Measurements from ENCODE around the gene PHEX. TPM values are rescaled to one million over a fixed set of nuclear protein-coding genes. Genes with fewer than 3 reads are reported as not detected.

The PHEX gene
- total RNA-seq (2014; rRNA removed; shearing (Covaris generic)) (0.21 TPM in 1 of 2 replicates, not detected in the other), polyA plus RNA-seq (2016; fragmentation: Nextera tagmentation; extraction: Ambion mirVana) (0.05 and 0.07 TPM in 2 replicates)
- long read RNA-seq, result 0 reads

GRCh38 chrX:22032084-22032483 lies at the start of gene PHEX:
TSS of gene PHEX (plus strand) at chrX:22032325. CDS start at chrX:22033006, 681 bp downstream.
- H3K4me2 ChIP-seq, result no peak within 1 kb of the TSS
- H3K27ac ChIP-seq (ENCODE audit: low read depth), result no peak within 1 kb of the TSS
- H3K36me3 ChIP-seq (ENCODE audit: insufficient read depth), result no peaks in the 10 kb centered on the region
- H3K4me3 ChIP-seq, result no peak within 1 kb of the TSS
- Mint-ChIP-seq H3K4me1 (peaks cover 14% of the 10 kb centered on the region; the same call in 2 of the 3 replicates), H3K4me3 (no peak within 1 kb of the TSS), H3K36me3 (ENCODE audit: low read depth) (no peaks in the 10 kb centered on the region), H3K9me3 (no peaks in the 10 kb centered on the region), H3K27ac (no peak within 1 kb of the TSS), H3K27me3 (ENCODE audit: insufficient read depth, low read depth, poor library complexity) (no peaks in the 10 kb centered on the region)
- no peak for TF ChIP-seq NANOG (IDR thresholded peaks at IDR 0.05; ENCODE audit: borderline replicate concordance)
- no peak for TF ChIP-seq ZNF114 (CRISPR knock-in tag; IDR thresholded peaks at IDR 0.05)
- TF ChIP-seq EZH2phosphoT487 (IDR thresholded peaks at IDR 0.05; ENCODE audit: unreplicated experiment), result no peak
- no peak for TF ChIP-seq ETS1 (IDR thresholded peaks at IDR 0.05)
- no peak for TF ChIP-seq REST (IDR thresholded peaks at IDR 0.05; ENCODE audit: unreplicated experiment)
- no peak for TF ChIP-seq JUNB (IDR thresholded peaks at IDR 0.05; ENCODE audit: unreplicated experiment)
- no peak for TF ChIP-seq ZNF331 (CRISPR knock-in tag; IDR thresholded peaks at IDR 0.05; ENCODE audit: low read depth)
- TF ChIP-seq STAT1 (IDR thresholded peaks at IDR 0.05; ENCODE audit: unreplicated experiment), result no peak
- no peak for TF ChIP-seq CREB1 (CRISPR knock-in tag; IDR thresholded peaks at IDR 0.05; ENCODE audit: low read depth)
- no peak for TF ChIP-seq EZH2 (IDR thresholded peaks at IDR 0.05; ENCODE audit: low read depth, unreplicated experiment)
- TF ChIP-seq POLR2AphosphoS5 (IDR thresholded peaks at IDR 0.05; ENCODE audit: low read depth), result no peak
- no peak for TF ChIP-seq CTCF (conservative IDR thresholded peaks at IDR 0.05; ENCODE audit: low read depth in 2 of 2)
- no peak for TF ChIP-seq ZNF462 (CRISPR knock-in tag; IDR thresholded peaks at IDR 0.05)
- H3F3A ChIP-seq (replicated peaks; ENCODE audit: low read depth), result no peaks in the 10 kb centered on the region
- H3K27me3 ChIP-seq (ENCODE audit: insufficient read depth), result no peaks in the 10 kb centered on the region
- DNase-seq (ENCODE audit: low spot score) (no peak), ATAC-seq (no peak)
- H3K4me1 ChIP-seq (ENCODE audit: insufficient read depth), result peaks cover 8% of the 10 kb centered on the region
- no peaks in the 10 kb centered on the region for H3K79me2 ChIP-seq (replicated peaks; ENCODE audit: insufficient read depth)
- no peaks in the 10 kb centered on the region for H4K20me1 ChIP-seq (replicated peaks; ENCODE audit: insufficient read depth)
- H3K9me2 ChIP-seq (ENCODE audit: insufficient read depth), result no peaks in the 10 kb centered on the region
- H2AFZ ChIP-seq, result no peak within 1 kb of the TSS
